Nephron progenitor cell (in vitro differentiated cells): ENCODE results near the gene FMNL2.

ENCODE experiments used
- DNase-seq: peaks from one replicate; pipeline ENCODE4 v3.0.0; 2021
- H3K27ac Mint-ChIP-seq: 2 replicates; pipeline ENCODE4 v1.8.0; 2021; ENCODE audit warnings: mild to moderate bottlenecking, moderate library complexity, mixed read lengths
- H3K27me3 Mint-ChIP-seq: 2 replicates; pipeline ENCODE4 v1.8.0; 2021; ENCODE audit warnings: mild to moderate bottlenecking, low read depth, mixed read lengths; ENCODE audit not compliant: poor library complexity
- H3K36me3 Mint-ChIP-seq: 2 replicates; pipeline ENCODE4 v1.8.0; 2021; ENCODE audit warnings: low read depth, mixed read lengths
- H3K4me1 Mint-ChIP-seq: 2 replicates; pipeline ENCODE4 v1.8.0; 2021; ENCODE audit warnings: mixed read lengths
- H3K4me3 Mint-ChIP-seq: 2 replicates; pipeline ENCODE4 v1.8.0; 2021; ENCODE audit warnings: mild to moderate bottlenecking, moderate library complexity, mixed read lengths
- H3K9me3 Mint-ChIP-seq: 2 replicates; pipeline ENCODE4 v1.8.0; 2021; ENCODE audit warnings: mild to moderate bottlenecking, moderate library complexity, mixed read lengths
- TF ChIP-seq, protein P1 (sequence below): fragments of 200-600 bp; sonication (generic); IDR thresholded peaks from 2 replicates; pipeline ENCODE4 v1.5.0; 2021; ENCODE audit warnings: antibody characterized with exemption

The FMNL2 gene

DNA sequence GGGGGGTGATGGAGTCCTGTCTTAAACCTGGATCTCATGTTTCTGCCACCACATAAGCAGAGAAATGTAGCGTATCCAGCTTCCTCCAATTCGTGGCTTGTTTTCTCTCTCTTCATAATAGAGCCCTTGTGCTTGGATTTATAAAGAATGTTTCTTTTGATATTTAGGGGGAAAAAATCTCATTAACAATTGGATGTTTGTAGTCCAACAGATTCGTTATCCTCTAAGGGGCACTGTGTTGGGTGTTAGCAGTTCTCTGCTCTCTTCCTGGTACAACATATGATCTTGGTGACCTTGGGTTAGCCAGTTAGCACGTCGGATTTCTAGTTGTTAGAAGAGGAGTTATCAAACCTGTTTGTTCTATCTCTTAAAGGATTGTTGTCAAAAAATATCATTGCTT, 127.8 kb downstream of the FMNL2 start:
- Mint-ChIP-seq H3K9me3 (peaks cover 3% of the 10 kb centered on the region), H3K4me1 (peaks cover 54% of the 10 kb centered on the region), H3K27ac (no peak overlapping the region), H3K36me3 (peaks cover 14% of the 10 kb centered on the region), H3K27me3 (no peaks in the 10 kb centered on the region), H3K4me3 (no peak overlapping the region)
- TF ChIP-seq, protein P1, sequence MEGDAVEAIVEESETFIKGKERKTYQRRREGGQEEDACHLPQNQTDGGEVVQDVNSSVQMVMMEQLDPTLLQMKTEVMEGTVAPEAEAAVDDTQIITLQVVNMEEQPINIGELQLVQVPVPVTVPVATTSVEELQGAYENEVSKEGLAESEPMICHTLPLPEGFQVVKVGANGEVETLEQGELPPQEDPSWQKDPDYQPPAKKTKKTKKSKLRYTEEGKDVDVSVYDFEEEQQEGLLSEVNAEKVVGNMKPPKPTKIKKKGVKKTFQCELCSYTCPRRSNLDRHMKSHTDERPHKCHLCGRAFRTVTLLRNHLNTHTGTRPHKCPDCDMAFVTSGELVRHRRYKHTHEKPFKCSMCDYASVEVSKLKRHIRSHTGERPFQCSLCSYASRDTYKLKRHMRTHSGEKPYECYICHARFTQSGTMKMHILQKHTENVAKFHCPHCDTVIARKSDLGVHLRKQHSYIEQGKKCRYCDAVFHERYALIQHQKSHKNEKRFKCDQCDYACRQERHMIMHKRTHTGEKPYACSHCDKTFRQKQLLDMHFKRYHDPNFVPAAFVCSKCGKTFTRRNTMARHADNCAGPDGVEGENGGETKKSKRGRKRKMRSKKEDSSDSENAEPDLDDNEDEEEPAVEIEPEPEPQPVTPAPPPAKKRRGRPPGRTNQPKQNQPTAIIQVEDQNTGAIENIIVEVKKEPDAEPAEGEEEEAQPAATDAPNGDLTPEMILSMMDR, result no peak
- DNase-seq, result no peak

DNA sequence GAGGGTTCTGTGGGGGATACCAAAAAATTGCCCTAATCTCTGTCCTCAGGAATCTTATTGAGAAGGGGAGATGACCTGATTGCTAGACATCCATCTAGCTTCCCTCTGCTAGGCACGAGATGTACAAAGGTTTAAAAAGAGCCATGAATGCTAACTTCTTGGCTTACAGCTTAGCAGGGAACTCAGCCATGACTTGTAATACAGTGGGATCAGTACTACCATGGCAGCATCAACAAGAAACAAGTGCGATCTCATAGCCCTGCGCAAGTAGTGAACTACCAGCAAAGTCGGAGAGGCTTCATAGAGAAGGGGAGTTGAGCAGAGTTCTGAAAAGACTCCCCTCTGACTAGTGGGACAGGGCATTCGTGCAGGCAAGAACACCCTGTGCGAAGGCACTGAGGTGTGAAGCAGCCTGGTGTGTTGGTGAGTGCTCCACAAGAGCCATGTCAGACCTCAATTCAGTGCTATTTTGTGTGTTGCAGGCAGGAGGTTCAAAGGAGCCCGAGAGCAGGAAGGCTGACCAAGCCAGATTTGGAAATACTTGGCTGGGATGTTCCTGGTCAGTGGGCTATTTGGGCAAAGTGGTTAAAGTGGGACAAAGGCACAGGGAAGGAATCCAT, 130.0 kb downstream of the FMNL2 start:
- Mint-ChIP-seq H3K27me3 (no peaks in the 10 kb centered on the region), H3K4me1 (peaks cover 71% of the 10 kb centered on the region), H3K4me3 (peak overlapping the region; percentile 2), H3K9me3 (no peaks in the 10 kb centered on the region), H3K36me3 (no peaks in the 10 kb centered on the region), H3K27ac (peak overlapping the region; percentile 2)
- DNase-seq, result no peak
- TF ChIP-seq, protein P1, result no peak

DNA sequence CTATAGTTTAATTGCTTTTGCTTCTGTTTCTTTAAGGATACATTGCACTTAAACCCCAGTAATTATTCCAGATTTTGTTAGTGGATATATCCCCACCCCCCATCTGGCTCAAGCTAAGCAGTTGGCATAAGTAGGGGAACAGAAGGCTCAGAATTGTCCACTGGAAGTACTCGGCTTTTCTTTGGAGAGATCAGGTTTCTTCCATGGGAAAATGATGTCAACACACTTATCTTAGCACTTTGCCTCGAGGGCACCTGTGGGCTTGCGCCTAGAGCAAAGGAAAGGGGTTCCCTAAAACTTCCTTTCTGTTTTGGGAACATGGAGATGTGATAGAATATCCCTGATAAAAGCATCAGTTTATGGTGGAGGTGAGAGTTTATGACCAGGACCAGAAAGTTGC, 130.6 kb downstream of the FMNL2 start:
- Mint-ChIP-seq H3K27me3 (no peaks in the 10 kb centered on the region), H3K4me1 (peaks cover 72% of the 10 kb centered on the region), H3K27ac (no peak overlapping the region), H3K4me3 (no peak overlapping the region), H3K36me3 (no peaks in the 10 kb centered on the region), H3K9me3 (no peaks in the 10 kb centered on the region)
- DNase-seq, result no peak
- TF ChIP-seq, protein P1, result no peak

GRCh38 chr2:152466041-152466440, 131.1 kb downstream of the FMNL2 start:
- H3K27ac Mint-ChIP-seq, result no peak overlapping the region
- no peak for DNase-seq
- no peaks in the 10 kb centered on the region for H3K9me3 Mint-ChIP-seq
- no peaks in the 10 kb centered on the region for H3K36me3 Mint-ChIP-seq
- no peak overlapping the region for H3K4me3 Mint-ChIP-seq
- H3K27me3 Mint-ChIP-seq, result no peaks in the 10 kb centered on the region
- TF ChIP-seq, protein P1, result no peak
- peaks cover 77% of the 10 kb centered on the region for H3K4me1 Mint-ChIP-seq

DNA sequence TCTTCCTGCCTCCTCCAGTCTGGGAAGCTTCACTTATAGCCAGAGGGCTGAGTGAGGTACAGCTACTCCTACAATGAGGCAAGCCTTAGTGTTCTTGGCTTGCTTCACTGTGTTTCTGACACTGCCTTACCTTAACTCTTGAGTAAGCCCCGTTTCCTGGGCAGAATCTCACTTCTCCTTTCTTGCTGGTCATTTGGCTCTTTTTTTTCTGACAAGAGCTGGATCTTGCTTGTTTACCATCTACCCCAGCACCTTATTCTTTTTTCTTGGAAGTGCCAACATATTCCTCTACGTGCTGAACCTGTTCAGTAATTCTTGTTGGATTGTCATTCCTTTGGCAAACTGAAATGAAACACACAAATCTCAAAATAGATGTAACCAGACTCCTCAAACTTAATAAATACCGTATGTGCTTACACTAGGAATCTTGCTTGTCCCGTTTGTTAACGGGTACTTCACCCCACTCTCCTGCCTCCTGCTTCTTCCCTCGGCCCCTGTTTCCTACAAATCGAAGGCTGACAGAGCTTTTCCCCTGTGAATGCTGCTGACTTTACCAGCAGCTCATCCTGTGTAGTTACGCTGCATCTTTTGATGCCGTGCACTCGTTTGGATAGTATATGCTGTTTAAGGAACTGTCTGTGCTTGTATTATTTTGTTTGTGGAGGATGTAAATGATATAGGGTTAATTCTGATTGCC, 132.2 kb downstream of the FMNL2 start:
- Mint-ChIP-seq H3K27me3 (no peaks in the 10 kb centered on the region), H3K4me3 (no peak overlapping the region), H3K36me3 (no peaks in the 10 kb centered on the region), H3K4me1 (peaks cover 75% of the 10 kb centered on the region), H3K27ac (peak overlapping the region; percentile 57), H3K9me3 (no peaks in the 10 kb centered on the region)
- DNase-seq, result no peak
- TF ChIP-seq, protein P1, result no peak
